Hippocampal formation (tissue), 2 donors: ENCODE measurements around the gene SIAH2.
"Not testable (repeated sequence)": the region's sequence is repeated elsewhere in the genome, so short reads cannot be mapped to it uniquely, and the experiment has no call there.

Experiments
- DNase-seq, 2 donors: peaks; one replicate each; lab custom pipeline; 2025; lab: John Stamatoyannopoulos, UW

Gene SIAH2

GRCh38 chr3:150763122-150763840 is at the start of gene SIAH2:
TSS of gene SIAH2 (minus strand) at chr3:150763169. CDS start at chr3:150762849, 320 bp downstream.
- peak; percentile 98 to 99 for DNase-seq

GRCh38 chr3:150811984-150812383 is 49.0 kb upstream of the SIAH2 start:
- DNase-seq, result no peak

GRCh38 chr3:150810641-150811040 is 47.7 kb upstream of the SIAH2 start:
- no peak for DNase-seq

GRCh38 chr3:150806185-150806835 is 43.3 kb upstream of the SIAH2 start:
- no peak for DNase-seq

GRCh38 chr3:150805354-150805753 is 42.4 kb upstream of the SIAH2 start:
- no peak for DNase-seq

- no peak for DNase-seq
Measured at GRCh38 chr3:150803440-150803985, 40.5 kb upstream of the SIAH2 start.

GRCh38 chr3:150800722-150801121 is 37.8 kb upstream of the SIAH2 start:
- DNase-seq, result no peak

- DNase-seq, result no peak
Measured at GRCh38 chr3:150798122-150798618, 35.2 kb upstream of the SIAH2 start.

- DNase-seq, result no peak
Measured at GRCh38 chr3:150797155-150797554, 34.2 kb upstream of the SIAH2 start.

GRCh38 chr3:150796527-150796926 is 33.6 kb upstream of the SIAH2 start:
- not testable (repeated sequence) for DNase-seq

GRCh38 chr3:150793641-150794040 is 30.7 kb upstream of the SIAH2 start:
- DNase-seq, result no peak

- no peak for DNase-seq
Measured at GRCh38 chr3:150790629-150791028, 27.7 kb upstream of the SIAH2 start.

GRCh38 chr3:150789451-150789850 is 26.5 kb upstream of the SIAH2 start:
- DNase-seq, result no peak

GRCh38 chr3:150787741-150788370 is 24.9 kb upstream of the SIAH2 start:
- DNase-seq, result peak; percentile 58 to 70

GRCh38 chr3:150786791-150787190 is 23.8 kb upstream of the SIAH2 start:
- no peak for DNase-seq

- no peak for DNase-seq
Measured at GRCh38 chr3:150784747-150785125, 21.8 kb upstream of the SIAH2 start.

GRCh38 chr3:150783920-150784746 is 21.2 kb upstream of the SIAH2 start:
- no peak for DNase-seq

- DNase-seq, result no peak
Measured at GRCh38 chr3:150783316-150783715, 20.3 kb upstream of the SIAH2 start.

GRCh38 chr3:150779402-150779858 is 16.5 kb upstream of the SIAH2 start:
- DNase-seq, result no peak

- DNase-seq, result no peak
Measured at GRCh38 chr3:150778793-150779401, 15.9 kb upstream of the SIAH2 start.

- no peak for DNase-seq
Measured at GRCh38 chr3:150775001-150775599, 12.1 kb upstream of the SIAH2 start.
